Bone marrow (tissue), 2 donors: Measurements from ENCODE around the gene UGT1A10.

Experiments
- DNase-seq, 2 donors: peaks; one replicate each; lab custom pipeline; 2025; lab: John Stamatoyannopoulos, UW

Gene UGT1A10

DNA sequence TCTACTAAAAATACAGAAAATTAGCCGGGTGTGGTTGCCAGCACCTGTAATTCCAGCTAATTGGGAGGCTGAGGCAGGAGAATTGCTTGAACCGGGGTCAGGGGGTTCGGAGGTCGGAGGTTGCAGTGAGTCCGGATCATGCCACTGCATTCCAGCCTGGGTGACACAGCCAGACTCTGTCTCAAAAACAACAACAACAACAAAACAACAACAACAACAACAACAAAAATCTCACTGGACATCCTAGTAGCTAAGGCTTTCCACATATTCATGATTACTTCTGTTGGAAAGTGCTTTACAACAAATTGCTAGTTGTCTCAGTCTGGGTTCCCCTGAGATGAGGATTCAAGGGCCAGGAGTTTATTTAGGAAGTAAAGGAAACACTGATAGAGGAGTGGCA lies 137.6 kb downstream of the UGT1A10 start:
- DNase-seq = no peak

DNA sequence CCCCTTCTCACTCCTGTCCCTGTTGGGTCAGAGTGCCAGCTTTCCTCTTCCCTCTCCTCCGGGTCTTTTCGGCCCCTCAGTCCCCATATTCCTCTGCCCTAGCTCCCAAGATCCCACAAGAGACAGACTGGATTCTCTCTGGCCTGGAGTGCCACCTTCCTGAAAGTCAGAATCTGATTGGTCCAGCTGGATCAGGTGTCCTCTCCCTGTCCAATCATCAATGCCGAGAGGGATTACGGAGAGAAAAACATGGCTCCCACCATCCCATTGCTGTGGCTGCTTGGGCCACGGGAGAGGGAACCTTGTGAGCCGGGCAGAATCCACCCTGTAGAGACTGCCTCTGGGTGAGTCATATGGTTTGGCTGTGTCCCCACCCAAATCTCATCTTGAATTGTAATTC lies 139.2 kb downstream of the UGT1A10 start:
- DNase-seq = no peak

DNA sequence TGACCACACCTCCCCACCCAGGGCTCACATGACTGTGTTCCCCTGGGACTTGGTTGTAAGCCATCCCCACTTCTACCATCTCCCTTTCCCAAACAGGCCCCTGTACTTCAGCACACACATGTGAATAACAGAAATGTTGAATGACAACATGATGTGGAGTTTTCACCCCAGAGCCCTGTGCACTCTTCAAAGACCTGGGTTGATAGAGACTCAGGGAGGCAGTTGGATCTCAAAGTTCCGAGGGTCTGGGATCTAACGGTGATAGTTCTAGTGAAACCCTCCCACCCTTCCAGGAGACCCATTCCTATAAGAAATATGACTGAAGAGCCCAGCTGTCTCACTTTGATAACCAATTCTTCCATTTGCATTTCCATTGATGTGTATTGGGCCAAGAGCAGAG lies 141.8 kb downstream of the UGT1A10 start, which contains the start of gene MROH2A:
MROH2A (plus strand) TSS at position 301 of the 400 bp plus-strand sequence. CDS start 1,029 bp downstream, outside the sequence.
- DNase-seq = no peak

DNA sequence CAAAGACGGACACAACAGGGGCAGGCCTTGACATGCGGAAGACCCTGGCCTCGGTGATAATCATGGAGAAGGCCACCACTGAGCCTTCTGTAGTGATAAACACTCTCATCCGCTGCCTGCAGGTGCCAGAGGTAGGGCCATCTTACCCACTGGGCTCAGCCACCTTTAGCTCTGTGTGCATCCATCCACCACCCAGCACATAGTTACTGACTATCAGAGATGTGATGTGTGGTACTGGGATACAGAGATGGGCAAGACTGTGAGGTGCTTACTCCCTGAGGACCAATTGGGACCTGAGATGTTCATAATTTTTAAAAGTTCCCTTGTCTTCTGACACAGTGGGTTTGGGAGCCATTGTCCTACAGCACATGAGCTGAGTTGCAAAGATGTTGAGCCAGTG lies 143.5 kb downstream of the UGT1A10 start:
- DNase-seq = no peak

DNA sequence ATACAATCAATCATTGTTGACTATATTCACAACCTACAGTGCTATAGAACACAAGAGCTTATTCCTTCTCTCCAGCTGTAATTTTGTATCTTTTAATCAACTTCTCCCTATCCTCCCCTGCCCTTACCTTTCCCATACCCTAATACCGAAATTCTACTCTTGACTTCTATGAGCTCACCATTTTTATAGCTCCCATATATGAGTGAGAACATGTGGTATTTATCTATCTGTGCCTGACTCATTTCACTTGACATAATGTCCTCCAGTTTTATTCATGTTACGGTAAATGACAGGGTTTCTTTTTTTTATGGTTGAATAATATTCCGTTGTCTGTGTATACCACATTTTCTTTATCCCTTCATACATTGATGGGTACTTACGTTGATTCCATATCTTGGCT lies 144.5 kb downstream of the UGT1A10 start:
- no peak for DNase-seq

DNA sequence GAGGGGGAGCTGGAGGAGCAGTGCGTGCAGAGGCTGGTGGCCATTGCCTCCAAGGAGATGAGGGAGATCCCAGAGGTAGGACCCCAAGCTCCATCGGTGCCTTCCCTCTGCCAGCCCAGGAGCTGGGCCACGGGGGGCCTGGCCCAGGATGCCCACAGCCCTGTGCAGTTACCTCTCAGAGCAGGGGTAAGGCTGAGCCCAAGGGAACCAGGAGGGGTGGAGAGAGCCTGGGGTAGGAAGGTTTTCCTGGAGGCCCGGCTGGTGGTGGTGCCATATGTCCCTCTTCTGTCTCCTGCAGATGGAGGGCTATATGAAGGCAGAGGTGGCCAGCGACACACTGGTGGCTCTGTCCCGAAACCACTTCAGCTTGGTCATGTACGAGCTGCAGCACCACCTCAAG lies 153.3 kb downstream of the UGT1A10 start:
- DNase-seq = no peak

DNA sequence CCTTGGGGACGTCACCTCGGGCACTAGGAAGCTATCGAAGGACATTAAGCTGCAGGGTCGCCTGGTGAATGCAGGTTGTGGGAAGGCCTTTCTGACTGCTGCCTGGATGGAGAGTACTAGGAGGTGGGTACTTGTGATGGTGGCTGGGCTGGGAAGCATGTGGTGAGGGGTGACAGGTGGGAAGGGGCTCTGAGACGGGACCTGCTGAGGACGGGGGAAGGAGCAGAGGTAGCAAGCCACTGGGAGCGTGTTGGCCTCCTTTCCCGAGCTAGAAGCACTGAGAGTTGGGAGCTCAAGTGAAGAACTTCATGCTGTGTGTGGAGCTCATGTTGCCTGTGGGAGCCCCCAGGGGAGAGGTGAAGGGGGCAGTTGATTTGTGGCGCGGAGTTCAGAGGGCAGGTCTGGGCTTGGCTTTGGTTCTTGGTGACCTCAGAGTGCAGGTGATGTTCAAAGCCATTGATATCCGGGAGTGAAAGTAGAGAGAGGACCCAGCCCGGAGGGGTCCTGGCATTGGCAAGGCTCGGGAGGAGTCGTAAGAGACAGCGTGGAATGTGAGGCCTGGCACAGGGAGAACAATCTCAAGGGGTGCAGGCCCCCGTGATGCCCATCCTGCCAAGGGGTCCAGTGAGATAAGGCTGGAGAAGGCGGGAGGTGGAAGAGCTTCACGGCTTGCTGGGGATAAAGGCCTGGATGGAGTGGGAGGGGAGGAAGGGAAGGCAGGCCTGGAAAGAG lies 155.1 kb downstream of the UGT1A10 start:
- DNase-seq = no peak

DNA sequence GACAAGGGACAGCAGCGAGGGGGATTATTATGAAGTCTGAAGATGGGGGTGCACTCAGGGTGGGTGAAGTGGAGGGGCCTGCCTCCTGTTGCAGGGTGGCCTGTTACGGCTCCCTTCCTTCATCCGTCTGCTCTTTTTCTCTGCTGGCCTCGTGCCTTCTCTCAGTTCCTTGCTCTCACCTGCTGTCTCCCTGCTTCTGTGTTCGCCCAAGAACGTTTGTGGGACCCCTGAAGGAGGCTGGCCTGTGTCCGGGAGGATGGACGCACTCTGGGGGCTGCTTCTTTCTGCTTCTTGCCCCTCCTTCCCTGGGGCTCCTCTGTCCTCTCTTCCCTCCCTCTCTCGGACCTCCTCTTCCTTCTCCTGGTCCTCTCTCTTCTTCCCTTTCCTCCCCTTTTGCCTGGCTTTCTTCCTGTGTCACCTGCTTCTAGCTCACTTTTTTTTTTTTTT lies 155.7 kb downstream of the UGT1A10 start:
- no peak for DNase-seq

DNA sequence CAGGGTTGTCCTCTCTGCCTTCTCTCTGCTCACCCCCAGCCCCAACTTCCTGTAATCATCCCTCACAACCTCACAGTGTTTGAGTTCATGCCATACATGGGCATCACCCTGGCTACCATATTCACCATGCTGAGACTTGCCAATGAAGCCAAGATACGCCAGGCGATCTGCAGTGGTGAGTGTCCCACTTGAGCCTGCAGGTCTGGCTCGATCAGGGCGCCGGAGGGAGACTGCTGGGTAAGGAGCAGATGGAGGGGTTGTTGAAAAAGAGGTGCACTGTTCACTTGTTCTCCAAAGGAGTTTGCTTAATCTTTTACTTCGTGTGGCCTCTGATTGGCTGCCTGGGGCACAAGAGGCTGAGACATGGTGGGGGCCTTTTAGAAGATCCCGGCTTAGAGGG lies 156.5 kb downstream of the UGT1A10 start:
- no peak for DNase-seq

DNA sequence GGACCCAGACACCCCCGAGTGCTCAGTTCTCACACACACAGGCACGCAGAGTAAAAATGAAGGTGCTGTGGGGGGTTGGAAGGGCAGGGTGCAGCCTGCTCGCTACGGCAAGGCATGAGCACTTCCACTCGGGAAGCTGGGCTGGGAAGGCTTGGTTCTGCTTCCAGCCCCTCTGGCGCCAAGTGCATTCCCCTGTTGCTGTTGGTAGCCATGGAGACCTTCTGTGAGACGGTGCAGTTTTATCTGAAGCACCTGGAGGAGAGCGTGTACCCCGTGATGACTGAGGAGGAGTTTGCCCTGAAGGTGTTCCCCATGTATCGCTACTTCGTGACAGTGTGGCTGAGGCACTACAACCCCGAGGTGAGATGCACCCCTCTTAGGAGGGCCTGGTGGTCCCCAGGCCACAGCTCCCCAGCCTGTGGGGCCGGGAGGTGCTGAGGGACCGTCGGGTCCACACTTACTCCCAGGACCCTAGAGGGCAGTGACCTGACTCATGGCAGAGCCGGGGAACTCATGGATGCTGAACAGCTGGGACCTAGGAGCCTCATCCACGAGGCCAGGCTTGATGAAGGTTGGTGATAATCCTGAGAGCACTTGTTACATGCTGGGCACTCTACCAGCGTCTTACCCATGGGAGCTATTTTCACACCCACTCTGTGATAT lies 157.3 kb downstream of the UGT1A10 start:
- DNase-seq = no peak

DNA sequence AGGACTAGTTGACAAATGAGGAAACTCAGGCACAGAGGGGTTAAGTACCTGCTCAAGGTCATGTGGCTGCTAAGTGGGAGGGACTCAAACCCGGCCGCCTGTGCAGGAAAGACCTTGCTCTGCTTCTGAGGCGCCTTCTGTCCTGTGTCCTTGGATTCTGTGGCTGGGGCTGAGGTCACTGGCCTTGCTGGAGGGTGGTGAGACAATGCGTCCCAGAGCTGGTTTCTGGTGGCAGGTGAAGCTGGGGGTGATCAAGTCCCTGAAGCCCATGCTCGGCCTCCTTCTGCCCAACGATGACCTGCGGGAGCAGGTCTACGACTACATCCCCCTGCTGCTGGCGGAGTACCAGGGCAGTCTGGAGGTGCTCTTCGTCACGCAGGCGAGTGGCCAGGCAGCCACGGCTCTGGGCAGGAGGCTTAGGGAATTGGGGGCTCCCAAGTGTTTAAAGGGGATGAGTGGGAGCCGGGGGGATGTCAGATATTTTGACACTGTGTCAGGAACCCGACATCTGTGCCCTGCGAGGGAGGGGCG lies 157.9 kb downstream of the UGT1A10 start:
- DNase-seq = no peak

DNA sequence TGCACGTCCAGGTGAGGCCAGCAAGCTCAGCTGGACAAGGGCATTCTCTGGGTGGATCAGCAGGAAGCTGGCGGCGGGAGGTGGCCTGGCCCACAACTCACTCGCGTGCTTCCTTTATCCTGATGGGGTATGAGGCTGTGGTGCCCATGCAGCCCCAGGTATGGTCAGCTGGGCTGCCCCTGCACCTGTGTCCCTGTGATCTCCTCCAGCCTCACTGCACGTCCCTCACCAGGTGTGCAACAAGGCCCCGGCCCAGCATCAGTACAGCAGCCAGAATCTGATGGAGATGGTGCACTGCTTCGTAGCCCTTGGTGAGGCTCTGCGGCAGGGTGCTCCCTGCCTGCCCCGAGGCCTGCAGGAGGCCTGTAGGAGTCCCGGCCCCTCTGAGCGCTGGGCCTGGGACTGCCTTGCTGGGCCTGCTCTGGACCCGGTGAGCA lies 159.5 kb downstream of the UGT1A10 start:
- DNase-seq = no peak

DNA sequence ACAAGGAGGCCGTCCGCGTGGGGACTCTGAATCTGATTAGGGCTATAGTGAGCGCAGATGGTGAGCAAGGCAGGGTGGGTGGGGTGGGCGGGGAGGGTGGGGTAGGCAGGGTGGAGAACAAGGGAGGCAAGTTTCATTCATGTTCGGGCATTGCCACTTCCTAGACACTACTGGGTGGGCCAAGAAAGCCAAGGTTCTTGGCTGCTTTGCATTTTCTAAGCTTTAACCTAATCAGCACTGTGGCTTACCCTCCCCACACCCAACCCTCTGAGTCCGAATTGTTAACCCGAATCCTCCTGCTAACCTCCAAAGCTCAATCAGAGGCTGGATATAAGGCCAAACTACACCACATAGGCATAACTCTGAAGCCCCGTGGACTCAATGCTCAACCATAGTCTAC lies 160.0 kb downstream of the UGT1A10 start:
- DNase-seq = no peak

DNA sequence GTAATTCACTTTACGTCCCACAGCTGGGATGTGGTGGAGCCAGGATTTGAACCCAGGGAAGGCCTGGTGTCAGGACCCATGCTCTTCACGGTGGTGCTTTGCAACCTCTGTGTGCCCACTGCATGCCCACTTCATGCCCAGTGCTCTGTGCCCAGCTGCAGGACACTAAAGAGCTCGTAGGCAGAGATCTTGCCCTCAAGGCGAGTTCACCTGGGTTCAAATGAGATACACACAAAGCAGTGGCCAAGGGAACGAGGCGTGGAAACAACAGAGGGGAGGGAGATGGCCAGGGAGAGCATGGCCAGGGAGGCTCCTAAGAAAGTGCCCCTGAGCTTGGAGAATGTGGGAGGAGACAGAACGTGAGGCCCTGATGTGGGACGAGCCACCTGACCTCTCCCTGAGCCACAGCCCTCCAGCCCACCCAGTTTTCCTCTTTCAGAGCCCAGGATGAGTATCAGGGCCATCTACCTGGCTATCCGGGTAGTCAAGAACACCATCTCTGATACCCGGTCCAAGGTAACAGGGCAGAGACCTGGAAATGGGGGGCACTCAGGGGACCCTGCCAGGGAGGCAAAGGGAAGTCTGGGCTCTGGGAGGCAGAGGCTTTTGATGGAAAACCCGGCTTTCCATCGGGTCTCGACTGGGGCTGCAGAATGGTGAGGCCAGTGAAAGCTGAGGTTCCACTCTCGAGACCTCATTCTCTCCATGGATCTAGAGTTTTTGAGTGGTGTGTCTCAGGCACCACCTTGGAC lies 162.3 kb downstream of the UGT1A10 start:
- DNase-seq = no peak

DNA sequence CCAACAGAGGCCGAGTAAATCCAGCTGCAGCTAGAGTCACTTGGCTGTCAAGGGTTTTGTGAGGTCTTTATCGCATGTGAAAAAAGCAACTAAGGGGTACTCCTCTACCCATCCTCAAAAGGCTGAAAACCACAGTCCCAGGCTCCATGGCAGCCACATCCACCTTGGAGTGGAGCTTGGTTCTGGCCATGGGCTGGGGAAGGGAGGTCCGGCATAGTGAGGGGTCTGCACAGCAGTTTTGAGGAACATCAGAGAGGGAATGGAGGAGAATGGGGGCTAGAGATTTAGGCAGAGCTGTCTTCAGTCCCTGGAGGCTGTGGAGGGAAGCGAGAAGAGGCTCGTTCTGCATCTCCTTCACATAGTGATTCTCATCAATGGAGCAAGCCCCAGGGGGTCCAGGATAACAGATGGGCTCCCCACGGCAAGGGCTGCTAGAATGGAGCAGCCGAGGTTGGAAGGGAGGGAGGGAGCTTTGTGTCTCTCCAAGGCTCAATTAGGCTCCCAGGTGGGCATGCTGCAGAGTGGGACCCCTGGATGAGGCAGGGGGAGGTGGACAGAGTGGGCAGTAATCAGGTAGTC lies 162.9 kb downstream of the UGT1A10 start:
- no peak for DNase-seq

DNA sequence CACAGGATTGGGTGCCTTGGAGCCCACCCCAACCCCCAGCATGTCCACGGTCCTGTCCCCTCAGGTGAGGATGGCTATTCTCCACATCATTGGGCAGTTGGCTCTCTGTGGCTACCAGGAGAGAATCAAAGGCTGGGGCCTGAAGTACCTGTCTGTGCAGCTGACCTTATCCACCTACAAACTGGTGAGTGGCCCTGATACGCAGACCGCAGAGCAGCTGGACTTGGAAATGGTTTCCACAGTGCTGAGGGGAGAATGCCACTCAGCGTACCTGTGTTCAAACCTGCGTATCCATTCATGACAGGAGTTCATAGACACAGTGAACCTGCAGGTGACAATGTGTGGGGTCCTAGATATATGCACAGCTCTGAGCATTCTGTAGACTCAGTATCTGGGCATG lies 163.5 kb downstream of the UGT1A10 start:
- DNase-seq = no peak

DNA sequence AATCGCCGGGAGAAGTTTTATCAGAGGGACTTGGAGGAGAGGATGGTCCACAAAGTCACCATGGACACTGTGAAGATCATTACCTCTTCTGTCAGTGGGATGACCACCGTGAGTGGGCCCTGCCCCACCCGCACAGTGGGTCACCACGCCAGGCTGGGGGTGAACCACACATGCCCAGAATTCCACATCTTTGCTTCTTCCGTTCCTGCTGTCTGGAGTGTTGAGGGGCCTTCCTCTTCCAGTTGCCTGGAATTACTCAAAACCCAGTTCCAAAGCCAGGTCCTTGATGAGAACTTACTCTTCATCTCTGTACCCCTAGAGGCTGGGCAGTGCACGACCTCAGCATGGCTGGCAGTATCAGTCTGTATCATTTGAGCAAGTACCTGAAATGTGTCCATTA lies 164.0 kb downstream of the UGT1A10 start:
- no peak for DNase-seq

DNA sequence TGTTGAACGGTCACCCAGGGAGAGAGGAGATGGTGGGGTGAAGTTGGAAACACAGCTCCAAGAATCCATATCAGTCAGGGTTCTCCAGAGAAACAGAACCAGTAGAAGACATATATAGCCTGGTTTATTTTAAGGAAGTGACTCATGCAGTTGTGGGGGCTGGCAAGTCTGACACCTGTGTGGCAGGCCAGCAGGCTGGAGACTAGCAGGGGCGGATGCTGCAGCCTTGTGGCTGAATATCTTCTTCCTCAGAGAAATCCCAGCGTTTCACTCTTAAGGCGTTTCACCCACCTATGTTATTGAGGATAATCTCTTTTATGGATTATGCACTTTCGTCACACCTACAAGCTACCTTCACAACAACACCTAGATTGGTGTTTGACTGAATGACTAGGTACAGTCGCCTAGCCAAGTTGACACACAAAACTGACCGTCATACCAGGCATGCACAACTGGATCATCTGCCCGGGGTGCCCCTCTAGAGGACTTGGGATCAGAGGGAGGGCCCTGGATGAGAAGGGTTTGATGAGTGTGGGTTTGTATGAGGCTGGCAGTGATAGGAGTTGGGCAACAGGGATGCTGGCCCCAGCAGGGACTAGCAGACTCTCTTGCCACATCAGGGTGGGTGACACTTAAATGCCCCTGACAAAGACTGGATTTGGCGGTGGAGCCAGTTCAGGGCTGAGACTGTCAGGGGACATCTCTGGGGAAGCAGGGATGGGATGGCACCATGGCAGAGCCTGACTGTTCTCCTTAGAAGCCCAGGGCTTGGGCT lies 165.3 kb downstream of the UGT1A10 start:
- no peak for DNase-seq

DNA sequence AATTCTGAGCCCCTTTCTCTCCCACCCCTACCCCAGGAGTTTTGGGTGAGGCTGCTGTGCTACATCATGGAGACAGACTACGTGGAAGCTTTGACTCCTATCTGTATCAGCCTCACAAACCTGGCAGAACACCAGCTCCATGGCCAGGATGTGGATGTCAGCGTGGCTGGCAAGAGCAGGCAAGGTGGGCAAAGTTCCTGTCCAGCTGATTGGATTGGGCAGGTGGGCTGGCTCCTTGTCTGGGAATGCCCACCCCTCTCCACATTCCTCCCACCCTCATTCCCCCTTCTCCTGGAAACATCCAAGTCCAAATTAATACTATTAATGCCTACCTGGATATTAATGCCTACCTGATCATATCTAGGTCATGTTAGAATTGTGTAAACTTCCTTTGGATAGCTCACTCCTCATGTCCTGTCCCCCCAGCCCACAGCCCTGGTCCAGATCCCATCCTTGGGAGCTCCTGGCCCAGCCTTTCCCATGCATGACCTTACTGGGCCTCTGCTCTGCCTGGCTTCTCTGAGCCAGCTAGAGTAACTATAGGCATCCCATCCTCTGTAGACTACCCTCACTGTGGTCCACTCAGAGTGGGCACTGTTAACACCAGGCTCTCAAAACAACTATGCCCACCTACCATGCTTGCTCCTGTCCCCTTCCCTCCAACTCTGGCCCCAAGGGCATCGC lies 166.0 kb downstream of the UGT1A10 start:
- no peak for DNase-seq

DNA sequence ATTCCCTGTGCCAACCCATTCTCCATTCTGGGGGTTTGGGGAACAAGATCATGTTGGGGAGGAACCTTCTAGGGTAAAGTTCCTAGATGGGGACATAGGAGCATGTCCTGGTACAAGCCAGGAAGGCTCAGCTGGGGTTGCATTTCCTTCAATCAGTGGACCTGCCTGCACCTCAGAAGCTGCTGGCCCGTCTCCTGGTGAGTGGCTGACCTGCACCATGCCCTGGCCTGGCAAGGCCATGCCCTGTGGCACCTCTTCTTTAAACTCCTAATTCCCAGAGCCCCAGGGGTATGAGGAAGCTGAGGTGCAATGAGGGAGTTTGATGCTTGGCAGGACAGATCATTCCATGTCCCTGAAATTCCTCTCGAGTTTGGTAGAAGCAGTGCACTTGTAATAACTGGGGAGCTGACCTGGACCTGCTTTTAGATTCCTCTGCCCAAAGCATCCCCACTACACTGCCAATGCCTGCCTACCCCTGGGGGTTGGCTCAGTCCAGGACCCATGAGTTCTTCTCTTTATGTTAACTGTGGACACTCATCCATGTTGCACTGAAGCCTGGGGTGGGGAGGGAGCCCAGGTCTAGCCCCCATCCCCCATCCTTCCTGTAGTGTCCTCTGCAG lies 167.2 kb downstream of the UGT1A10 start:
- no peak for DNase-seq
